H1 (cell line): ENCODE data around the gene MORN5. TPM values are rescaled to one million over a fixed set of nuclear protein-coding genes. Genes with fewer than 3 reads are reported as not detected.
A peak's percentile ranks its signal among the peaks of the same experiment; 100 is the strongest.

Source experiments
- ASH2L ChIP-seq: fragments of 200-600, 300-600 bp; sonication (generic); IDR thresholded peaks from one replicate; pipeline ENCODE4 v1.7.1; 2017; ENCODE audit warnings: low read length
- BRCA1 ChIP-seq: IDR thresholded peaks from 2 replicates; pipeline ENCODE4 v1.6.1; 2012; ENCODE audit warnings: low read depth, low read length, improper control_type of control experiment
- CBX5 ChIP-seq: fragments of 300-800, 300-1000 bp; sonication (generic); IDR thresholded peaks from 2 replicates; pipeline ENCODE4 v1.7.1; 2016; ENCODE audit warnings: antibody characterized with exemption, low read length, low read depth
- CBX8 ChIP-seq: fragments of 300-800, 300-1000 bp; sonication (generic); IDR thresholded peaks from 2 replicates; pipeline ENCODE4 v1.7.1; 2016; ENCODE audit warnings: low read depth, low read length, borderline replicate concordance
- CTCF ChIP-seq, 3 experiments: IDR thresholded peaks; 1 replicate in 2 of 3; 2 replicates in 1 of 3; pipeline versions ENCODE4 v1.5.1 to v1.6.1; 2011; ENCODE audit warnings: low read length in 3 of 3, mild to moderate bottlenecking in 3 of 3, inconsistent platforms in 2 of 3, low read depth in 1 of 3, moderate library complexity in 1 of 3; ENCODE audit not compliant: insufficient read depth in 1 of 3; ENCODE audit errors: control extremely low read depth in 1 of 3
- FOSL1 ChIP-seq: IDR thresholded peaks from 2 replicates; pipeline ENCODE4 v1.6.1; 2011; ENCODE audit warnings: mild to moderate bottlenecking, low read depth, low read length, moderate library complexity; ENCODE audit not compliant: insufficient read depth
- JUN ChIP-seq: IDR thresholded peaks from 2 replicates; pipeline ENCODE4 v1.6.1; 2011; ENCODE audit warnings: low read depth, mild to moderate bottlenecking, improper control_type of control experiment, low read length
- JUND ChIP-seq: IDR thresholded peaks from 2 replicates; pipeline ENCODE4 v1.6.1; 2011; ENCODE audit warnings: mild to moderate bottlenecking, improper control_type of control experiment, low read length
- KDM1A ChIP-seq: fragments of 200-600, 300-600 bp; sonication (generic); IDR thresholded peaks from 2 replicates; pipeline ENCODE4 v1.7.1; 2016; ENCODE audit warnings: mild to moderate bottlenecking, low read length, borderline replicate concordance
- NRF1 ChIP-seq: IDR thresholded peaks from 2 replicates; pipeline ENCODE4 v1.6.1; 2011; ENCODE audit warnings: mild to moderate bottlenecking, low read depth, low read length, improper control_type of control experiment
- POLR2AphosphoS5 ChIP-seq: IDR thresholded peaks from 2 replicates; pipeline ENCODE4 v1.6.1; 2011; ENCODE audit warnings: low read depth, low read length
- RBBP5 ChIP-seq: IDR thresholded peaks from 2 replicates; pipeline ENCODE4 v1.7.1; 2012; ENCODE audit warnings: low read depth, mild to moderate bottlenecking, inconsistent platforms, low read length, moderate library complexity, borderline replicate concordance
- RNF2 ChIP-seq: fragments of 200-900, 300-1000 bp; sonication (generic); IDR thresholded peaks from 2 replicates; pipeline ENCODE4 v1.7.1; 2016; ENCODE audit warnings: borderline replicate concordance, low read depth, mild to moderate bottlenecking, antibody characterized with exemption, low read length; ENCODE audit not compliant: poor library complexity, severe bottlenecking; ENCODE audit errors: missing control alignments
- RXRA ChIP-seq: IDR thresholded peaks from 2 replicates; pipeline ENCODE4 v1.6.1; 2011; ENCODE audit warnings: low read depth, mild to moderate bottlenecking, low read length, moderate library complexity; ENCODE audit not compliant: insufficient read depth
- SIN3A ChIP-seq, 2 experiments: IDR thresholded peaks in 1 of 2; conservative IDR thresholded peaks in 1 of 2; 2 replicates each; pipeline ENCODE4 v1.6.1; 2011 to 2012; ENCODE audit warnings: low read length in 2 of 2, improper control_type of control experiment in 1 of 2, low read depth in 1 of 2, mild to moderate bottlenecking in 1 of 2
- SIX5 ChIP-seq: IDR thresholded peaks from 2 replicates; pipeline ENCODE4 v1.6.1; 2011; ENCODE audit warnings: mild to moderate bottlenecking, low read depth, low read length
- SP1 ChIP-seq: IDR thresholded peaks from 2 replicates; pipeline ENCODE4 v1.6.1; 2011; ENCODE audit warnings: low read depth, low read length
- SP2 ChIP-seq: IDR thresholded peaks from 2 replicates; pipeline ENCODE4 v1.6.1; 2012; ENCODE audit warnings: mild to moderate bottlenecking, low read length, inconsistent platforms
- TCF12 ChIP-seq: IDR thresholded peaks from 2 replicates; pipeline ENCODE4 v1.6.1; 2011; ENCODE audit warnings: low read depth, mild to moderate bottlenecking, low read length
- TEAD4 ChIP-seq: IDR thresholded peaks from 2 replicates; pipeline ENCODE4 v1.6.1; 2012; ENCODE audit warnings: low read depth, low read length, inconsistent platforms, mixed read lengths
- ZNF274 ChIP-seq: IDR thresholded peaks from 2 replicates; pipeline ENCODE4 v1.7.0; 2012; ENCODE audit warnings: low read length, borderline replicate concordance; ENCODE audit errors: extremely low read depth
- polyA plus RNA-seq, 7 experiments: library from polyadenylated mRNA; depleted of rRNA in 3 of 7; stranded (reverse) in 5 of 7; unstranded in 2 of 7; fragments of >200 nt in 5 of 7; fragments of 200-250 nt in 2 of 7; gene quantifications; 1 replicate in 5 of 7; 2 replicates in 1 of 7; 4 replicates in 1 of 7; pipeline versions ENCODE4 v1.2.1 to v1.2.3, GENCODE V29; 2011 to 2013; ENCODE audit warnings: missing spikeins in 2 of 7, mixed read lengths in 2 of 7
- total RNA-seq: library from RNA; stranded (reverse); fragmentation: NEBNext Ultra II Directional; extraction: Animal tissue kit (Norgen Biotek cat#: 25700); gene quantifications from 2 replicates; pipeline ENCODE4 v1.2.1, GENCODE V29; 2021

MORN5 gene
- total and polyA plus RNA-seq, 2 of the 8 experiments (the other 6 are each of a cell fraction or from before 2014, with no cell fraction given) = not detected

DNA sequence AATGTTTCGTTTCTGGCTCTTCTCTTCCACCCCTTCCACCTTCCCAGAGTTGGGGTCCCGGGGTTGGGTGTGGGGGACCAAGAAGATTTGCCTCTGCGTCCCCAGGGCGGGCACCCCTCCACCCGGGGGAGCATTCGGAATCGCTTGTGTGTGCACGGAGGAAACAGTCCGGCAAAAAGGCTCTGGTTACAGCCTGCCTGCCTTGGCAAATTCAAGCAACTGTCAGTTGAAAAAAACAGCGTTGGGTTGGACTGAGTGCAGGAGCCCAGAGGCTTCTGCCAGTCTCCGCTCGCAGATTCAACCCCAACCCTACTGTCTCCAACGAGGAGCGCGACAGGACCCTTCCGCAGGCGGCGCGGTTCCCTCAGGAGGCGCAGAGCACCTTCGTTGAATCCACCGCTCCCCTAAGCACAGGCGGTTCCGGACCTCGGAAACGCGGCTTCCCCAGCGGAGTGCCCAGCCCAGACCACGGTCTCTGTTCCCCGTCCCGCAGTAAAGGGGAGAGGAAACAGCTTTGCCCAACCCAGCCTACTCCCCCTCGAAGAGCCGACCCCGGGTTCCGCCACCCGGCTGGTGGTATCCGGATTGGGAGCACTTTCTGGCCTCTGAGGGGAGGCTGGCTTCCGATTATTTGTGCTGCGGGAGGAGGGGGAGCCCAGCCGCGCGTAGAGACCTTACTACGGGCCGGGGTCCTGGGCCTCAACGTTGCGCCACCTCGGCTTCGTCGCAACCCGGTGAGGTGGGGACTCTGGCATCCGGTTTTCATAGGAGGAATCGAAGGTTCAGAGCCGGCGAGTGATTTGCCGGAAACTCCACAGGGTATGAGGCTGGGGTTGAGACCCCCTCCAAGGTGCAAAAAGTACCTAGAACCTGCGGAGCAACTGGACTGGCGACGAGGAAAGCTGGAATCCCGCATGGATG, 59.5 kb downstream of the MORN5 start (continued):
- 0 out of 2 replicates have a peak, but pooled peaks have one; percentile 25 for TF ChIP-seq TCF12
- TF ChIP-seq NRF1 = no peak
- peak; percentile 93 for TF ChIP-seq RNF2
- TF ChIP-seq ASH2L = no peak
- TF ChIP-seq ZNF274 = no peak
- no peak for TF ChIP-seq CBX5
- TF ChIP-seq TEAD4 = no peak
- TF ChIP-seq FOSL1 = no peak
- no peak for TF ChIP-seq SIN3A (conservative IDR thresholded peaks at IDR 0.05 in 1 of 2, IDR thresholded peaks at IDR 0.05 in 1 of 2; ENCODE audit: low read depth in 1 of 2, low read length in 2 of 2)
- no peak for TF ChIP-seq SP2
- TF ChIP-seq SP1 = no peak
- TF ChIP-seq POLR2AphosphoS5 = no peak
- no peak for TF ChIP-seq JUN
- TF ChIP-seq CTCF (IDR thresholded peaks at IDR 0.05; ENCODE audit: control extremely low read depth in 1 of 3, insufficient read depth in 1 of 3, low read depth in 1 of 3, low read length in 3 of 3) = no peak
- TF ChIP-seq BRCA1 = no peak
- TF ChIP-seq KDM1A = no peak
- no peak for TF ChIP-seq JUND
- TF ChIP-seq RBBP5 = peak; percentile 49; the same call in 1 of the 2 replicates
- 0 out of 2 replicates have a peak, but pooled peaks have one; percentile 73 for TF ChIP-seq CBX8
- no peak for TF ChIP-seq SIX5
- TF ChIP-seq RXRA = no peak
